ENCODE results near the gene SAC3D1. TPM values are rescaled to one million over a fixed set of nuclear protein-coding genes. Genes with fewer than 3 reads are reported as not detected.

Gene SAC3D1
- total RNA-seq, 1 experiment from 2014 or later: 55.6 TPM

DNA sequence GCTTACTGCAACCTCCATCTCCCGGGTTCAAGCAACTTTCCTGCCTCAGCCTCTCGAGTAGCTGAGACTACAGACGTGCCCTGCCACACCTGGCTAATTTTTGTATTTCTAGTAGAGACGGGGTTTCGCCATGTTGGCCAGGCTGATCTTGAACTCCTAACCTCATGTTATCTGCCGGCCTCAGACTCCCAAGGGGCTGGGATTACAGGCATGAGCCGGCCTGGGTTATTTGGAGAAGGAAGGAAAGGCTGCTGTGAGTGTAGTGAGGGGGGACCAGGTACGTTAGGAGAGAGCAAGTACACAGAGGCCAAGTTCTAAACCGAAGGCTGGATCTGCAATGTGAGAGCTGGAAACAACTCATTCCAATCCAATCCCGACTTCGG is 44.7 kb upstream of the SAC3D1 start:
- intact Hi-C loops (cut with micrococcal nuclease; ENCODE audit: unreplicated experiment) (loop anchor here (5.0 kb wide), 1 partner anchor 149 kb away; no protein-coding TSS in a partner anchor), in situ Hi-C loops (cut with HindIII; ENCODE audit: low pct_unique_long_range_greater_than_20kb, low sequenced_read_pairs) (no loop called here)
- H3K27ac ChIP-seq (ENCODE audit: low read length): peak overlapping the region; percentile 79
- H3K4me1 ChIP-seq (ENCODE audit: control insufficient read depth, insufficient read depth, low read length): peaks cover 4% of the 10 kb centered on the region; the same call in 1 of the 2 replicates
- ATAC-seq (peak; percentile 40; the same call in 1 of the 2 replicates), DNase-seq (ENCODE audit: low read depth, low spot score) (no peak)
- H3K9me3 ChIP-seq (ENCODE audit: control insufficient read depth, insufficient read depth, low read depth, low read length): no peaks in the 10 kb centered on the region
- TF ChIP-seq TCF7L2 (IDR thresholded peaks at IDR 0.05; ENCODE audit: low read depth, low read length) (no peak), CTCF (IDR thresholded peaks at IDR 0.05) (no peak), SIN3A (IDR thresholded peaks at IDR 0.05; ENCODE audit: borderline replicate concordance, insufficient read depth, low read depth, low read length) (no peak), POLR2AphosphoS5 (IDR thresholded peaks at IDR 0.05; ENCODE audit: low read depth, low read length) (no peak), REST (IDR thresholded peaks at IDR 0.05; ENCODE audit: insufficient read depth in 1 of 2, low read depth in 2 of 2, low read length in 1 of 2) (no peak)
- POLR2A ChIA-PET: interaction anchor here (1.0 kb wide), 1 partner anchor 19 kb away, joined by 3 read pairs; no protein-coding TSS in a partner anchor
- CTCF ChIA-PET: interaction anchor here (0.6 to 1.4 kb wide), 6 partner anchors 18 to 149 kb away, joined by 3 to 10 read pairs (median 4); partner anchors contain the start of gene ARL2
- BruUV-seq (replicated peaks): no TSS peak
- no peaks in the 10 kb centered on the region for H3K36me3 ChIP-seq (ENCODE audit: control insufficient read depth, insufficient read depth, low read length)
- no peaks in the 10 kb centered on the region for H3K27me3 ChIP-seq (ENCODE audit: control insufficient read depth, insufficient read depth, low read length)
- H3K4me3 ChIP-seq (ENCODE audit: low read depth in 2 of 2, low read length in 2 of 2): peak overlapping the region; percentile 17 to 60

GRCh38 chr11:64996710-64997380 is 44.2 kb upstream of the SAC3D1 start, which contains the start of gene BATF2:
Gene BATF2, minus strand, starts transcription at chr11:64996971. Its CDS starts 57 bp downstream, at chr11:64996914.
- ATAC-seq (peak; percentile 96), DNase-seq (ENCODE audit: low read depth, low spot score) (no peak)
- peaks cover 4% of the 10 kb centered on the region; the same call in 1 of the 2 replicates for H3K4me1 ChIP-seq (ENCODE audit: control insufficient read depth, insufficient read depth, low read length)
- in situ Hi-C loops (cut with HindIII; ENCODE audit: low pct_unique_long_range_greater_than_20kb, low sequenced_read_pairs): no loop called here
- TF ChIP-seq CTCF (IDR thresholded peaks at IDR 0.05) (peak; percentile 90; the same call in 1 of the 2 replicates), REST (IDR thresholded peaks at IDR 0.05; ENCODE audit: insufficient read depth in 1 of 2, low read depth in 2 of 2, low read length in 1 of 2) (peak; percentile 16 to 65; a peak in 1 of 4 replicates), SIN3A (IDR thresholded peaks at IDR 0.05; ENCODE audit: borderline replicate concordance, insufficient read depth, low read depth, low read length) (peak; percentile 75), TCF7L2 (IDR thresholded peaks at IDR 0.05; ENCODE audit: low read depth, low read length) (no peak), POLR2AphosphoS5 (IDR thresholded peaks at IDR 0.05; ENCODE audit: low read depth, low read length) (no peak)
- CTCF ChIA-PET: interaction anchor here (0.5 to 1.4 kb wide), 11 partner anchors 14 to 151 kb away, joined by 3 to 10 read pairs (median 4); partner anchors contain the start of gene ARL2
- H3K9me3 ChIP-seq (ENCODE audit: control insufficient read depth, insufficient read depth, low read depth, low read length): no peaks in the 10 kb centered on the region
- H3K4me3 ChIP-seq (ENCODE audit: low read depth in 2 of 2, low read length in 2 of 2): peak within 1 kb of the TSS; percentile 17 to 60
- no TSS peak for BruUV-seq (replicated peaks)
- intact Hi-C loops (cut with micrococcal nuclease; ENCODE audit: unreplicated experiment): loop anchor here (5.0 kb wide), 1 partner anchor 150 kb away; no protein-coding TSS in a partner anchor
- POLR2A ChIA-PET: interaction anchor here (1.0 kb wide), 1 partner anchor 18 kb away, joined by 3 read pairs; no protein-coding TSS in a partner anchor
- H3K27me3 ChIP-seq (ENCODE audit: control insufficient read depth, insufficient read depth, low read length): no peaks in the 10 kb centered on the region
- peak within 1 kb of the TSS; percentile 79 for H3K27ac ChIP-seq (ENCODE audit: low read length)
- H3K36me3 ChIP-seq (ENCODE audit: control insufficient read depth, insufficient read depth, low read length): no peaks in the 10 kb centered on the region

Measured in Panc1 (cell line).